Kidney (tissue), 14 donors: ENCODE measurements around the gene SAMD4A. TPM values are rescaled to one million over a fixed set of nuclear protein-coding genes. Genes with fewer than 3 reads are reported as not detected.

ENCODE experiments used
- DNase-seq, 5 donors: peaks; one replicate each; pipeline ENCODE4 v3.0.0-alpha.2; 2013 to 2020
- FAIRE-seq: peaks from 2 replicates; lab custom pipeline; 2012; peaks lifted over from hg19 to GRCh38; lab: Jason Lieb, UNC
- H3K27ac ChIP-seq, 2 donors: one replicate each; pipeline ENCODE4 v1.7.0; 2013; ENCODE audit warnings: low read depth in 2 of 2, low read length in 2 of 2, inconsistent platforms in 1 of 2
- H3K27me3 ChIP-seq: one replicate; pipeline ENCODE4 v1.7.1; 2013; ENCODE audit warnings: low read length, inconsistent platforms; ENCODE audit not compliant: control insufficient read depth, insufficient read depth
- H3K36me3 ChIP-seq, 3 donors: one replicate each; pipeline versions ENCODE4 v1.7.0 to v1.7.1; 2013; ENCODE audit warnings: low read length in 3 of 3, control low read depth in 1 of 3, inconsistent platforms in 1 of 3; ENCODE audit not compliant: insufficient read depth in 3 of 3, control insufficient read depth in 2 of 3
- H3K4me1 ChIP-seq, 3 donors: one replicate each; pipeline versions ENCODE4 v1.7.0 to v1.7.1; 2013; ENCODE audit warnings: low read length in 3 of 3, inconsistent platforms in 1 of 3, low read depth in 1 of 3; ENCODE audit not compliant: control insufficient read depth in 2 of 3, insufficient read depth in 2 of 3
- H3K4me3 ChIP-seq, 3 donors: one replicate each; pipeline versions ENCODE4 v1.7.0 to v1.8.1; 2013; ENCODE audit warnings: low read length in 3 of 3, control low read depth in 1 of 3, inconsistent platforms in 1 of 3
- H3K9ac ChIP-seq, 3 donors: one replicate each; pipeline versions ENCODE4 v1.7.0 to v1.7.1; 2013; ENCODE audit warnings: low read length in 3 of 3, control low read depth in 1 of 3, inconsistent platforms in 1 of 3
- H3K9me3 ChIP-seq, 3 donors: one replicate each; pipeline versions ENCODE4 v1.7.0 to v1.7.1; 2013; ENCODE audit warnings: low read length in 3 of 3, control low read depth in 1 of 3, inconsistent platforms in 1 of 3; ENCODE audit not compliant: control insufficient read depth in 2 of 3, insufficient read depth in 1 of 3
- CTCF ChIP-seq: IDR thresholded peaks from 3 replicates; pipeline ENCODE4 v1.5.1; 2012; ENCODE audit warnings: mild to moderate bottlenecking, moderate library complexity, borderline replicate concordance; ENCODE audit not compliant: insufficient read depth; ENCODE audit errors: extremely low read depth
- intact Hi-C: fragments of 100-400 bp; cut with DNase I; formaldehyde crosslinking; loops from one replicate; pipeline ENCODE4 v1.11.1; 2022
- polyA plus RNA-seq: library from polyadenylated mRNA; stranded (reverse); fragments of 350-450 nt; fragmentation: Illumina TruSeq; extraction: RNeasy Lipid Tissue Mini Kit (QIAGEN cat#74804); gene quantifications from one replicate; pipeline ENCODE4 v1.2.3, GENCODE V29; 2014; ENCODE audit warnings: low read depth, low replicate concordance; ENCODE audit not compliant: insufficient read depth
- total RNA-seq: library from RNA; stranded (reverse); fragmentation: NEBNext Ultra II Directional; extraction: Animal tissue kit (Norgen Biotek cat#: 25700); gene quantifications from one replicate; pipeline ENCODE4 v1.2.1, GENCODE V29; 2021
- donor health status: control.
- donor health status: control.
- donor health status: control.
- donor health status: control.
- donor health status: control.
- donor health status: DM: yes; HTN: yes; CAD: no.
- donor health status: Normal renal cell carcinoma (clear cell type).

SAMD4A gene
- total and polyA plus RNA-seq, 2 donors from 2014 or later: 7.4 to 46.5 TPM

- intact Hi-C loops: no loop called here
- FAIRE-seq: no peak
- H3K36me3 ChIP-seq: no peaks in the 10 kb centered on the region
- no peak for TF ChIP-seq CTCF
- no peak overlapping the region for H3K9ac ChIP-seq
- no peaks in the 10 kb centered on the region for H3K27me3 ChIP-seq
- no peak overlapping the region for H3K27ac ChIP-seq
- no peaks in the 10 kb centered on the region for H3K9me3 ChIP-seq
- no peak for DNase-seq
- no peaks in the 10 kb centered on the region for H3K4me1 ChIP-seq
- H3K4me3 ChIP-seq: no peak overlapping the region
Observed at GRCh38 chr14:54742492-54743350, 175.8 kb downstream of the SAMD4A start.

- DNase-seq: peak in 1 of 5 donors; percentile 22
- Histone ChIP-seq H3K36me3 (no peaks in the 10 kb centered on the region), H3K9ac (no peak overlapping the region), H3K4me3 (no peak overlapping the region), H3K4me1 (no peaks in the 10 kb centered on the region), H3K9me3 (no peaks in the 10 kb centered on the region), H3K27ac (no peak overlapping the region), H3K27me3 (no peaks in the 10 kb centered on the region)
- intact Hi-C loops: no loop called here
- no peak for FAIRE-seq
- TF ChIP-seq CTCF: no peak
Observed at GRCh38 chr14:54743382-54743781, 176.5 kb downstream of the SAMD4A start.

GRCh38 chr14:54746019-54746418, 179.1 kb downstream of the SAMD4A start:
- no peak overlapping the region for H3K27ac ChIP-seq
- no peaks in the 10 kb centered on the region for H3K27me3 ChIP-seq
- intact Hi-C loops: no loop called here
- no peak for FAIRE-seq
- no peak for DNase-seq
- H3K4me1 ChIP-seq: no peaks in the 10 kb centered on the region
- H3K36me3 ChIP-seq: no peaks in the 10 kb centered on the region
- no peaks in the 10 kb centered on the region for H3K9me3 ChIP-seq
- no peak overlapping the region for H3K9ac ChIP-seq
- no peak for TF ChIP-seq CTCF
- no peak overlapping the region for H3K4me3 ChIP-seq

GRCh38 chr14:54747616-54748015, 180.7 kb downstream of the SAMD4A start:
- no peaks in the 10 kb centered on the region for H3K27me3 ChIP-seq
- no peaks in the 10 kb centered on the region for H3K4me1 ChIP-seq
- H3K4me3 ChIP-seq: no peak overlapping the region
- no peaks in the 10 kb centered on the region for H3K9me3 ChIP-seq
- H3K9ac ChIP-seq: no peak overlapping the region
- FAIRE-seq: no peak
- H3K36me3 ChIP-seq: peaks cover 0 to 6% (median 2%) of the 10 kb centered on the region in 3 donors
- TF ChIP-seq CTCF: no peak
- no peak for DNase-seq
- intact Hi-C loops: no loop called here
- no peak overlapping the region for H3K27ac ChIP-seq
